Ishikawa (cell line): ENCODE data around the gene NKD2.

Source experiments
- CEBPB ChIP-seq: IDR thresholded peaks from 2 replicates; pipeline ENCODE4 v1.6.1; 2012
- EP300 ChIP-seq: IDR thresholded peaks from 2 replicates; pipeline ENCODE4 v1.6.1; 2012; ENCODE audit warnings: borderline replicate concordance
- FOXM1 ChIP-seq: IDR thresholded peaks from 2 replicates; pipeline ENCODE4 v1.6.1; 2012; ENCODE audit warnings: low read depth, borderline replicate concordance
- NFIC ChIP-seq: IDR thresholded peaks from 2 replicates; pipeline ENCODE4 v1.6.1; 2012
- RAD21 ChIP-seq: IDR thresholded peaks from 2 replicates; pipeline ENCODE4 v1.6.1; 2012; ENCODE audit warnings: low read depth
- TAF1 ChIP-seq: IDR thresholded peaks from 2 replicates; pipeline ENCODE4 v1.6.1; 2012; ENCODE audit warnings: low read depth, mild to moderate bottlenecking
- USF1 ChIP-seq: IDR thresholded peaks from 2 replicates; pipeline ENCODE4 v1.6.1; 2012
- YY1 ChIP-seq: IDR thresholded peaks from 2 replicates; pipeline ENCODE4 v1.6.1; 2012; ENCODE audit warnings: low read depth

GRCh38 chr5:1079486-1079885 lies 70.9 kb downstream of the NKD2 start:
- no peak for TF ChIP-seq EP300
- no peak for TF ChIP-seq USF1
- TF ChIP-seq TAF1 = no peak
- no peak for TF ChIP-seq NFIC
- TF ChIP-seq FOXM1 = no peak
- no peak for TF ChIP-seq YY1
- no peak for TF ChIP-seq RAD21
- no peak for TF ChIP-seq CEBPB
